Caco-2 (cell line): Measurements from ENCODE around the gene MTHFSD. TPM values are rescaled to one million over a fixed set of nuclear protein-coding genes. Genes with fewer than 3 reads are reported as not detected.

Source experiments
- BruUV-seq: library from RNA; stranded (reverse); fragments of 400-500 nt; replicated peaks from 2 replicates; lab custom pipeline; 2021; lab: Mats Ljungman, UMichigan
- CTCF ChIA-PET: fragments of 300-600 bp; sonication (Branson Sonifier 250); formaldehyde crosslinking; loops from one replicate; lab custom pipeline; 2022; ENCODE audit warnings: antibody characterized with exemption; lab: Charles Lee
- POLR2A ChIA-PET: fragments of 300-600 bp; sonication (Branson Sonifier 250); formaldehyde crosslinking; loops from one replicate; lab custom pipeline; 2022; ENCODE audit warnings: antibody characterized with exemption; lab: Charles Lee
- DNase-seq, 2 experiments: peaks; one replicate each; pipeline versions ENCODE4 v3.0.0 to v3.0.0-alpha.2; 2020 to 2022
- H3K27me3 ChIP-seq: replicated peaks from 2 replicates; pipeline ENCODE4 v1.6.0; 2011; ENCODE audit warnings: low read length; ENCODE audit not compliant: control insufficient read depth, insufficient read depth
- H3K36me3 ChIP-seq: 2 replicates; pipeline ENCODE4 v1.5.1; 2011; ENCODE audit warnings: low read length; ENCODE audit not compliant: control insufficient read depth, insufficient read depth
- H3K4me1 ChIP-seq: fragments of 250-450 bp; sonication (Bioruptor Pico); 2 replicates; pipeline ENCODE4 v1.5.1; 2020; ENCODE audit warnings: mild to moderate bottlenecking
- H3K4me3 ChIP-seq: 2 replicates; pipeline ENCODE4 v1.5.1; 2011; ENCODE audit warnings: low read depth, mild to moderate bottlenecking, control low read depth, low read length
- H3K9me3 ChIP-seq: fragments of 250-450 bp; sonication (Bioruptor Pico); 2 replicates; pipeline ENCODE4 v1.5.1; 2020; ENCODE audit warnings: mild to moderate bottlenecking, moderate library complexity
- H3K27ac Mint-ChIP-seq: one replicate; pipeline ENCODE4 v1.8.0; 2022; ENCODE audit warnings: mixed read lengths; ENCODE audit not compliant: unreplicated experiment
- H3K27me3 Mint-ChIP-seq: one replicate; pipeline ENCODE4 v1.8.0; 2022; ENCODE audit warnings: mixed read lengths; ENCODE audit not compliant: insufficient read depth, unreplicated experiment
- H3K36me3 Mint-ChIP-seq: one replicate; pipeline ENCODE4 v1.8.0; 2022; ENCODE audit warnings: mild to moderate bottlenecking, mixed read lengths; ENCODE audit not compliant: insufficient read depth, unreplicated experiment
- H3K4me1 Mint-ChIP-seq: one replicate; pipeline ENCODE4 v1.8.0; 2022; ENCODE audit warnings: low read depth, mixed read lengths; ENCODE audit not compliant: unreplicated experiment
- H3K4me3 Mint-ChIP-seq: one replicate; pipeline ENCODE4 v1.8.0; 2022; ENCODE audit warnings: mild to moderate bottlenecking, moderate library complexity, mixed read lengths; ENCODE audit not compliant: unreplicated experiment
- H3K9me3 Mint-ChIP-seq: one replicate; pipeline ENCODE4 v1.8.0; 2022; ENCODE audit warnings: mixed read lengths; ENCODE audit not compliant: unreplicated experiment
- intact Hi-C: fragments of 100-400 bp; cut with micrococcal nuclease; formaldehyde crosslinking; loops from one replicate; pipeline ENCODE4 v1.10.0; 2022; ENCODE audit not compliant: unreplicated experiment
- total RNA-seq: library from RNA; stranded (reverse); gene quantifications from 2 replicates; pipeline ENCODE4 v1.2.3, GENCODE V29; 2022
- TF ChIP-seq, protein P1 (sequence below), 2 experiments: fragments of 200-600 bp in 1 of 2; IDR thresholded peaks; 1 replicate in 1 of 2; 2 replicates in 1 of 2; pipeline versions ENCODE4 v1.5.1 to v1.8.0; 2011 to 2022; ENCODE audit warnings: antibody characterized with exemption in 1 of 2, control low read depth in 1 of 2, inconsistent platforms in 1 of 2, low read depth in 1 of 2, low read length in 1 of 2, mild to moderate bottlenecking in 1 of 2, moderate library complexity in 1 of 2; ENCODE audit not compliant: insufficient read depth in 1 of 2, severe bottlenecking in 1 of 2, unreplicated experiment in 1 of 2

The MTHFSD gene
- total RNA-seq, 1 experiment from 2014 or later: 33.0 TPM

DNA sequence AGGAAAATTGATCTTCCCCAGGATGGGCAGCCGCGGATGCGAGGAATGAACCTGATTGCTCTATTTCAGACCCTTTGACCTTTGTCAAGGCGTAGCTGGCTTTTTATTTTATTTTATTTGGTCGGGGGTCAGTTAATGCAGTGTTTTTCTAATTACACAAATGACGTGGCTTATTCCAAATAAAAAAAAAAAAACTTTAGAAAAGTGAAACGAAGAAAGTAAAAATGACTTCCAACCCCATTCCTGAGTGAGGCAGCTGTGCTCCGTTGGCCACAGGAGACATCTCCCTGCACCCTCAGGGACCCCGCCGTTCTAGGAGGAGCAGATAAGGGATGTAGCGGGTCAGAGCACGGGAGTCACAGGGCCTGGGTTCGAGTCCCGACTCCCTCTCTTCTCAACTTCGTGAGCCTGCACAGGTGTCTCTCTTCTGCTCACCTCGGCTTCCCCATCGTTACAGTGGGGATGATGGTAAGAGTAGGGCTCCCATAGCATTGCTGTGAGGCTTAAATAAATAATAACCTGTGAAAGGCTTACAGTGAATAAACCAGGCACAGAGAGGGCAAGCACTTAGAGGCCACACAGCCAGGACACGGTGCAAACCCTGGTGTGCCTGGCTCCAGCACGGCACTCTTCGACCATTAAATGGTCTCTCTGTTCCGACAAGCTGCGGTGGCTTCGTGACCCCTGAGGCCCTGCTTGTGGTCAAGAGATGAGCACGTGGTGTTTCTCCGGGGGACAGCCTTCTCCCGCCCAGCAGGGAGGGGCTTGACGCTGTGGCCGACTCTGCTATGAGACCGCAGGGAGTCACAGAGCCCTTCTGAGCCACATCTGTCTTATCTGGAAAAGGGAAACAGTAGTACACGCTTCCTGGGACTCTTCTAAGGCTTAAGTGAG, 34.5 kb downstream of the MTHFSD start:
- no peaks in the 10 kb centered on the region for H3K4me1 Mint-ChIP-seq
- no peaks in the 10 kb centered on the region for H3K36me3 ChIP-seq
- ChIA-PET CTCF (interaction anchor here (0.9 to 2.1 kb wide), 2 partner anchors 180 to 448 kb away, joined by 3 to 5 read pairs; no protein-coding TSS in a partner anchor), POLR2A (interaction anchor here (0.6 kb wide), 1 partner anchor 447 kb away, joined by 10 read pairs; no protein-coding TSS in a partner anchor)
- H3K36me3 Mint-ChIP-seq: no peaks in the 10 kb centered on the region
- H3K27ac Mint-ChIP-seq: no peak overlapping the region
- DNase-seq: no peak
- peaks cover 16% of the 10 kb centered on the region for H3K27me3 Mint-ChIP-seq
- BruUV-seq: no TSS peak
- intact Hi-C loops: loop anchor here (1.0 kb wide), 1 partner anchor 447 kb away; no protein-coding TSS in a partner anchor
- H3K9me3 Mint-ChIP-seq: no peaks in the 10 kb centered on the region
- H3K4me3 ChIP-seq: no peak overlapping the region
- TF ChIP-seq, protein P1, sequence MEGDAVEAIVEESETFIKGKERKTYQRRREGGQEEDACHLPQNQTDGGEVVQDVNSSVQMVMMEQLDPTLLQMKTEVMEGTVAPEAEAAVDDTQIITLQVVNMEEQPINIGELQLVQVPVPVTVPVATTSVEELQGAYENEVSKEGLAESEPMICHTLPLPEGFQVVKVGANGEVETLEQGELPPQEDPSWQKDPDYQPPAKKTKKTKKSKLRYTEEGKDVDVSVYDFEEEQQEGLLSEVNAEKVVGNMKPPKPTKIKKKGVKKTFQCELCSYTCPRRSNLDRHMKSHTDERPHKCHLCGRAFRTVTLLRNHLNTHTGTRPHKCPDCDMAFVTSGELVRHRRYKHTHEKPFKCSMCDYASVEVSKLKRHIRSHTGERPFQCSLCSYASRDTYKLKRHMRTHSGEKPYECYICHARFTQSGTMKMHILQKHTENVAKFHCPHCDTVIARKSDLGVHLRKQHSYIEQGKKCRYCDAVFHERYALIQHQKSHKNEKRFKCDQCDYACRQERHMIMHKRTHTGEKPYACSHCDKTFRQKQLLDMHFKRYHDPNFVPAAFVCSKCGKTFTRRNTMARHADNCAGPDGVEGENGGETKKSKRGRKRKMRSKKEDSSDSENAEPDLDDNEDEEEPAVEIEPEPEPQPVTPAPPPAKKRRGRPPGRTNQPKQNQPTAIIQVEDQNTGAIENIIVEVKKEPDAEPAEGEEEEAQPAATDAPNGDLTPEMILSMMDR (IDR thresholded peaks at IDR 0.05; ENCODE audit: insufficient read depth in 1 of 2, low read depth in 1 of 2, low read length in 1 of 2, severe bottlenecking in 1 of 2, unreplicated experiment in 1 of 2): no peak
- no peaks in the 10 kb centered on the region for H3K9me3 ChIP-seq
- H3K4me1 ChIP-seq: no peaks in the 10 kb centered on the region
- no peak overlapping the region for H3K4me3 Mint-ChIP-seq
- peaks cover 1% of the 10 kb centered on the region; the same call in 1 of the 2 replicates for H3K27me3 ChIP-seq

DNA sequence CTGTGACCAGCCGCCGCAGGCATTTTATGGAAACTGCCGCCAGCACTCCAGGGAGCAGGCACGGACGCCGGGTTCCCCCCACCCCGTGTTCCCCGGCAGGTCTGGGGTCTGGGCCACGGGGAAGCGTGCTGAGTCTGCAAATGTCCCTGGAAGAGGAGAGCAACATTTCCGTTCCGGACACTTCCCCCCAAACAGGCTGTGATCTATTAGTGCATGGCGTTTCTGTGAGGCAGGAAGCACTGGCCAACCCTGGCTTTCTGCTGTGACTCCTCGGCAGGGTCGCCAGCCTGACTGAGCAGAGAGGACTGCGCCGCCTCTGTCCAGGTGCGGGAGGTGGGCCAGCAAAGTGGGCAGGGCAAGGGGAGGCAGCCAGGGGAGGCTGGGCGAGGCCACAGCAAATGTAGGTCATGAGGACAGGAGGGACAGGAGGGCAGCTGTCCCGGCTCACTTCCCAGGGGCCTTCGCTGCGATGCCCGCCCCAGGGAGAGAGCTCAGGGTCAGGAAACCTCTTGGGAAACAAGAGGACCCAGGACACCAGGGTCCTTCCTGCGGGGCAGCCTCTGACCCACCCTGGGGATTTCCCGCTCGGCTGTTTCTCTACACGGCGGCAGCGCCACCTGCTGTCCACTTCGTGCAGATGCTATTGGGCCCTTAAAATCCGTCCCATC, 35.3 kb downstream of the MTHFSD start:
- no peaks in the 10 kb centered on the region for H3K9me3 Mint-ChIP-seq
- H3K4me1 Mint-ChIP-seq: no peaks in the 10 kb centered on the region
- no peak overlapping the region for H3K27ac Mint-ChIP-seq
- peak; percentile 67 to 77 for DNase-seq
- no peaks in the 10 kb centered on the region for H3K36me3 ChIP-seq
- TF ChIP-seq, protein P1 (IDR thresholded peaks at IDR 0.05; ENCODE audit: insufficient read depth in 1 of 2, low read depth in 1 of 2, low read length in 1 of 2, severe bottlenecking in 1 of 2, unreplicated experiment in 1 of 2): peak; percentile 94 to 96
- no peaks in the 10 kb centered on the region for H3K4me1 ChIP-seq
- no peak overlapping the region for H3K4me3 ChIP-seq
- BruUV-seq: no TSS peak
- H3K9me3 ChIP-seq: no peaks in the 10 kb centered on the region
- H3K27me3 Mint-ChIP-seq: peaks cover 20% of the 10 kb centered on the region
- intact Hi-C loops: loop anchor here (1.0 to 5.0 kb wide), 2 partner anchors 446 to 702 kb away; no protein-coding TSS in a partner anchor
- H3K27me3 ChIP-seq: peaks cover 1% of the 10 kb centered on the region; the same call in 1 of the 2 replicates
- ChIA-PET POLR2A (no interaction called here), CTCF (interaction anchor here (2.1 kb wide), 1 partner anchor 179 kb away, joined by 5 read pairs; no protein-coding TSS in a partner anchor)
- no peak overlapping the region for H3K4me3 Mint-ChIP-seq
- H3K36me3 Mint-ChIP-seq: no peaks in the 10 kb centered on the region
